Panc1 (cell line): ENCODE data around the gene GID8. TPM values are rescaled to one million over a fixed set of nuclear protein-coding genes. Genes with fewer than 3 reads are reported as not detected.

Experiments
- ATAC-seq: fragments of 200-7000 bp; cut with Tn5 transposase; 2 replicates; pipeline ENCODE4 v1.9.1; 2020; ENCODE audit warnings: mild to moderate bottlenecking, moderate library complexity
- BruUV-seq: library from RNA; stranded (reverse); fragments of 400-500 nt; replicated peaks from 2 replicates; lab custom pipeline; 2021; lab: Mats Ljungman, UMichigan
- CTCF ChIA-PET: fragments of 300-600 bp; sonication (Branson Sonifier 250); formaldehyde crosslinking; loops from one replicate; lab custom pipeline; 2022; ENCODE audit warnings: antibody characterized with exemption; lab: Charles Lee
- POLR2A ChIA-PET: fragments of 300-600 bp; sonication (Branson Sonifier 250); formaldehyde crosslinking; loops from one replicate; lab custom pipeline; 2022; ENCODE audit warnings: antibody characterized with exemption; lab: Charles Lee
- DNase-seq: peaks from one replicate; pipeline ENCODE4 v3.0.0-alpha.2; 2010; ENCODE audit warnings: low read depth, low spot score
- H3K27ac ChIP-seq: 2 replicates; pipeline ENCODE4 v1.5.1; 2011; ENCODE audit warnings: mild to moderate bottlenecking, low read length, inconsistent platforms
- H3K27me3 ChIP-seq: fragments of 200-500 bp; sonication (Bioruptor generic); 2 replicates; pipeline ENCODE4 v1.6.0; 2014; ENCODE audit warnings: low read length, inconsistent platforms; ENCODE audit not compliant: control insufficient read depth, insufficient read depth
- H3K36me3 ChIP-seq: fragments of 200-500 bp; sonication (Bioruptor generic); 2 replicates; pipeline ENCODE4 v1.5.1; 2014; ENCODE audit warnings: inconsistent platforms, mild to moderate bottlenecking, low read length, moderate library complexity; ENCODE audit not compliant: control insufficient read depth, insufficient read depth
- H3K4me1 ChIP-seq: 2 replicates; pipeline ENCODE4 v1.5.1; 2011; ENCODE audit warnings: inconsistent platforms, mild to moderate bottlenecking, low read length, moderate library complexity; ENCODE audit not compliant: control insufficient read depth, insufficient read depth
- H3K4me3 ChIP-seq, 2 experiments: 2 replicates each; pipeline ENCODE4 v1.5.1; 2011 to 2012; ENCODE audit warnings: low read depth in 2 of 2, low read length in 2 of 2, mild to moderate bottlenecking in 2 of 2, inconsistent platforms in 1 of 2, moderate library complexity in 1 of 2
- H3K9me3 ChIP-seq: fragments of 200-500 bp; sonication (Bioruptor generic); 2 replicates; pipeline ENCODE4 v1.5.1; 2014; ENCODE audit warnings: low read depth, mild to moderate bottlenecking, inconsistent platforms, low read length, moderate library complexity; ENCODE audit not compliant: control insufficient read depth, insufficient read depth
- CTCF ChIP-seq: fragments of 450-650 bp; IDR thresholded peaks from 2 replicates; pipeline ENCODE4 v1.5.1; 2017; ENCODE audit warnings: mild to moderate bottlenecking
- POLR2AphosphoS5 ChIP-seq: IDR thresholded peaks from 2 replicates; pipeline ENCODE4 v1.6.1; 2012; ENCODE audit warnings: mild to moderate bottlenecking, low read depth, low read length, moderate library complexity
- REST ChIP-seq, 2 experiments: IDR thresholded peaks; 2 replicates each; pipeline ENCODE4 v1.6.1; 2011 to 2012; ENCODE audit warnings: low read depth in 2 of 2, control low read depth in 1 of 2, low read length in 1 of 2, mild to moderate bottlenecking in 1 of 2, moderate library complexity in 1 of 2; ENCODE audit not compliant: insufficient read depth in 1 of 2
- SIN3A ChIP-seq: IDR thresholded peaks from 2 replicates; pipeline ENCODE4 v1.6.1; 2012; ENCODE audit warnings: low read depth, mild to moderate bottlenecking, low read length, moderate library complexity, borderline replicate concordance; ENCODE audit not compliant: insufficient read depth
- TCF7L2 ChIP-seq: IDR thresholded peaks from 2 replicates; pipeline ENCODE4 v1.6.1; 2011; ENCODE audit warnings: mild to moderate bottlenecking, low read depth, low read length, inconsistent platforms
- in situ Hi-C: cut with HindIII; loops from 2 replicates; pipeline ENCODE4 v1.10.0; 2016; ENCODE audit warnings: low sequenced_read_pairs, low pct_unique_long_range_greater_than_20kb
- intact Hi-C: fragments of 100-400 bp; cut with micrococcal nuclease; formaldehyde crosslinking; loops from one replicate; pipeline ENCODE4 v1.10.0; 2022; ENCODE audit not compliant: unreplicated experiment
- total RNA-seq: library from RNA; stranded (reverse); gene quantifications from one replicate; pipeline ENCODE4 v1.2.1, GENCODE V29; 2021; ENCODE audit not compliant: unreplicated experiment

GID8 gene
- total RNA-seq, 1 experiment from 2014 or later = 37.3 TPM

- no TSS peak for BruUV-seq
- ATAC-seq (no peak), DNase-seq (no peak)
- Histone ChIP-seq H3K27me3 (no peaks in the 10 kb centered on the region), H3K27ac (no peak overlapping the region), H3K4me1 (no peaks in the 10 kb centered on the region), H3K4me3 (no peak overlapping the region), H3K36me3 (peaks cover 6% of the 10 kb centered on the region), H3K9me3 (no peaks in the 10 kb centered on the region)
- TF ChIP-seq REST (IDR thresholded peaks at IDR 0.05; ENCODE audit: insufficient read depth in 1 of 2, low read depth in 2 of 2, low read length in 1 of 2) = no peak
- no peak for TF ChIP-seq CTCF
- TF ChIP-seq TCF7L2 = no peak
- CTCF ChIA-PET = no interaction called here
- POLR2A ChIA-PET = no interaction called here
- intact Hi-C loops = no loop called here
- in situ Hi-C loops = no loop called here
Observed at GRCh38 chr20:62949962-62950361, 12.0 kb downstream of the GID8 start.

GRCh38 chr20:62950741-62951140, 12.8 kb downstream of the GID8 start:
- ATAC-seq (no peak), DNase-seq (no peak)
- intact Hi-C loops (no loop called here), in situ Hi-C loops (no loop called here)
- H3K27me3 ChIP-seq = no peaks in the 10 kb centered on the region
- H3K36me3 ChIP-seq = peaks cover 6% of the 10 kb centered on the region
- no peaks in the 10 kb centered on the region for H3K9me3 ChIP-seq
- no peak overlapping the region for H3K4me3 ChIP-seq
- ChIA-PET CTCF (interaction anchor here (0.6 kb wide), 1 partner anchor 1248 kb away, joined by 3 read pairs; no protein-coding TSS in a partner anchor), POLR2A (no interaction called here)
- no peak overlapping the region for H3K27ac ChIP-seq
- no TSS peak for BruUV-seq
- TF ChIP-seq POLR2AphosphoS5 (no peak), REST (IDR thresholded peaks at IDR 0.05; ENCODE audit: insufficient read depth in 1 of 2, low read depth in 2 of 2, low read length in 1 of 2) (no peak), TCF7L2 (no peak), SIN3A (no peak), CTCF (no peak)
- peaks cover 5% of the 10 kb centered on the region; the same call in 1 of the 2 replicates for H3K4me1 ChIP-seq
